H9 (cell line): Measurements from ENCODE around the gene CASP4. TPM values are rescaled to one million over a fixed set of nuclear protein-coding genes. Genes with fewer than 3 reads are reported as not detected.

Experiments used
- DNase-seq: peaks from one replicate; pipeline ENCODE4 v3.0.0-alpha.2; 2017
- H2AFZ ChIP-seq: one replicate; pipeline ENCODE4 v1.6.1; 2013; ENCODE audit warnings: mild to moderate bottlenecking, low read length, control low read depth, moderate library complexity
- H2AK5ac ChIP-seq: 2 replicates; pipeline ENCODE4 v1.6.1; 2013; ENCODE audit warnings: low read length, control low read depth, mixed read lengths; ENCODE audit not compliant: insufficient read length
- H2BK120ac ChIP-seq: one replicate; pipeline ENCODE4 v1.6.1; 2013; ENCODE audit warnings: low read depth, mild to moderate bottlenecking, low read length, control low read depth, inconsistent platforms; ENCODE audit not compliant: poor library complexity, severe bottlenecking
- H2BK12ac ChIP-seq: 2 replicates; pipeline ENCODE4 v1.6.1; 2013; ENCODE audit warnings: low read length, control low read depth, mixed read lengths, low read depth; ENCODE audit not compliant: insufficient read length
- H2BK15ac ChIP-seq: 2 replicates; pipeline ENCODE4 v1.6.1; 2013; ENCODE audit warnings: low read depth, low read length, control low read depth
- H2BK20ac ChIP-seq: one replicate; pipeline ENCODE4 v1.6.1; 2013; ENCODE audit warnings: low read depth, mild to moderate bottlenecking, low read length, control low read depth, inconsistent platforms; ENCODE audit not compliant: poor library complexity, severe bottlenecking
- H2BK5ac ChIP-seq: 2 replicates; pipeline ENCODE4 v1.6.1; 2013; ENCODE audit warnings: low read length, control low read depth, mixed read lengths; ENCODE audit not compliant: insufficient read length
- H3K14ac ChIP-seq: 2 replicates; pipeline ENCODE4 v1.6.1; 2013; ENCODE audit warnings: low read length, control low read depth; ENCODE audit not compliant: insufficient read depth
- H3K18ac ChIP-seq: 2 replicates; pipeline ENCODE4 v1.6.1; 2013; ENCODE audit warnings: low read depth, mild to moderate bottlenecking, mixed read lengths, low read length, control low read depth; ENCODE audit not compliant: insufficient read length
- H3K23ac ChIP-seq: 2 replicates; pipeline ENCODE4 v1.6.1; 2013; ENCODE audit warnings: low read length, control low read depth, mixed read lengths, low read depth; ENCODE audit not compliant: insufficient read length
- H3K23me2 ChIP-seq: 2 replicates; pipeline ENCODE4 v1.6.1; 2013; ENCODE audit warnings: low read depth, mild to moderate bottlenecking, mixed read lengths, low read length, control low read depth; ENCODE audit not compliant: insufficient read length, poor library complexity, severe bottlenecking
- H3K27ac ChIP-seq: 2 replicates; pipeline ENCODE4 v1.5.1; 2013; ENCODE audit warnings: low read length, control low read depth, mixed read lengths, low read depth; ENCODE audit not compliant: insufficient read length
- H3K27me3 ChIP-seq: 2 replicates; pipeline ENCODE4 v1.6.1; 2013; ENCODE audit warnings: low read length, control low read depth, inconsistent platforms; ENCODE audit not compliant: insufficient read depth
- H3K4ac ChIP-seq: 2 replicates; pipeline ENCODE4 v1.6.1; 2013; ENCODE audit warnings: low read depth, mild to moderate bottlenecking, control low read depth, inconsistent platforms, low read length, moderate library complexity
- H3K4me1 ChIP-seq: 2 replicates; pipeline ENCODE4 v1.6.1; 2013; ENCODE audit warnings: low read length, control low read depth, inconsistent platforms; ENCODE audit not compliant: insufficient read depth
- H3K4me2 ChIP-seq: 2 replicates; pipeline ENCODE4 v1.6.1; 2013; ENCODE audit warnings: low read length, control low read depth, mixed read lengths; ENCODE audit not compliant: insufficient read length, insufficient read depth
- H3K56ac ChIP-seq: 2 replicates; pipeline ENCODE4 v1.6.1; 2013; ENCODE audit warnings: low read depth, mild to moderate bottlenecking, mixed read lengths, low read length, control low read depth; ENCODE audit not compliant: insufficient read length
- H3K79me1 ChIP-seq: 2 replicates; pipeline ENCODE4 v1.6.1; 2013; ENCODE audit warnings: low read depth, mild to moderate bottlenecking, moderate library complexity, low read length, control low read depth, inconsistent platforms; ENCODE audit not compliant: insufficient read depth, poor library complexity, severe bottlenecking
- H3K79me2 ChIP-seq: 2 replicates; pipeline ENCODE4 v1.6.1; 2013; ENCODE audit warnings: low read length, control low read depth, inconsistent platforms; ENCODE audit not compliant: insufficient read depth
- H3K9ac ChIP-seq: 2 replicates; pipeline ENCODE4 v1.6.1; 2013; ENCODE audit warnings: low read length, control low read depth, mixed read lengths; ENCODE audit not compliant: insufficient read length; ENCODE audit errors: extremely low read depth
- H3K9me3 ChIP-seq: one replicate; pipeline ENCODE4 v1.6.1; 2013; ENCODE audit warnings: low read depth, low read length, inconsistent platforms; ENCODE audit not compliant: control insufficient read depth
- H3T11ph ChIP-seq: one replicate; pipeline ENCODE4 v1.6.1; 2013; ENCODE audit warnings: mild to moderate bottlenecking, low read length, control low read depth, inconsistent platforms
- H4K20me1 ChIP-seq: one replicate; pipeline ENCODE4 v1.6.1; 2013; ENCODE audit not compliant: control insufficient read depth, insufficient read length, insufficient read depth
- H4K5ac ChIP-seq: 2 replicates; pipeline ENCODE4 v1.6.1; 2013; ENCODE audit warnings: low read depth, mild to moderate bottlenecking, mixed read lengths, low read length, control low read depth; ENCODE audit not compliant: insufficient read length
- H4K8ac ChIP-seq: replicated peaks from 2 replicates; pipeline ENCODE4 v1.6.1; 2013; ENCODE audit warnings: low read length, control low read depth, mixed read lengths, low read depth; ENCODE audit not compliant: insufficient read length
- H4K91ac ChIP-seq: 2 replicates; pipeline ENCODE4 v1.6.1; 2013; ENCODE audit warnings: low read depth, mild to moderate bottlenecking, moderate library complexity, mixed read lengths, low read length, control low read depth; ENCODE audit not compliant: insufficient read length
- H3K27ac Mint-ChIP-seq, 3 experiments: 2 replicates in 2 of 3; 3 replicates in 1 of 3; pipeline ENCODE4 v1.8.0; 2020 to 2021; ENCODE audit warnings: mixed read lengths in 3 of 3, mild to moderate bottlenecking in 1 of 3, moderate library complexity in 1 of 3
- H3K27me3 Mint-ChIP-seq: 2 replicates; pipeline ENCODE4 v1.8.0; 2021; ENCODE audit warnings: low read depth, mild to moderate bottlenecking, moderate library complexity, mixed read lengths
- H3K36me3 Mint-ChIP-seq, 3 experiments: 2 replicates in 2 of 3; 3 replicates in 1 of 3; pipeline ENCODE4 v1.8.0; 2020 to 2021; ENCODE audit warnings: low read depth in 3 of 3, mixed read lengths in 3 of 3; ENCODE audit not compliant: insufficient read depth in 1 of 3
- H3K4me1 Mint-ChIP-seq, 2 experiments: 2 replicates each; pipeline ENCODE4 v1.8.0; 2020; ENCODE audit warnings: mixed read lengths in 2 of 2
- H3K4me3 Mint-ChIP-seq, 2 experiments: 2 replicates in 1 of 2; 3 replicates in 1 of 2; pipeline ENCODE4 v1.8.0; 2020 to 2021; ENCODE audit warnings: mild to moderate bottlenecking in 2 of 2, mixed read lengths in 2 of 2, moderate library complexity in 1 of 2
- H3K9me3 Mint-ChIP-seq, 2 experiments: 2 replicates in 1 of 2; 3 replicates in 1 of 2; pipeline ENCODE4 v1.8.0; 2020; ENCODE audit warnings: mild to moderate bottlenecking in 2 of 2, mixed read lengths in 2 of 2, moderate library complexity in 1 of 2
- WGBS: extraction: QIAGEN DNeasy Blood & Tissue Kit; methylation state at CpG from one replicate; pipeline ENCODE4 v1.1.7; 2013; ENCODE audit warnings: missing lambda C conversion rate, low lambda C conversion rate, mixed read lengths; ENCODE audit not compliant: insufficient read length; ENCODE audit errors: extremely low coverage; 5-methylcytosine and 5-hydroxymethylcytosine counted together
- total RNA-seq: library from RNA; stranded (reverse); gene quantifications from 2 replicates; pipeline ENCODE4 v1.2.1, GENCODE V29; 2021
- TF ChIP-seq, protein P1 (sequence below): fragments of 200-600 bp; sonication (generic); conservative IDR thresholded peaks from 3 replicates; pipeline ENCODE4 v1.8.0; 2021; ENCODE audit warnings: antibody characterized with exemption, mild to moderate bottlenecking

CASP4 gene
- total RNA-seq, 1 experiment from 2014 or later, result not detected

DNA sequence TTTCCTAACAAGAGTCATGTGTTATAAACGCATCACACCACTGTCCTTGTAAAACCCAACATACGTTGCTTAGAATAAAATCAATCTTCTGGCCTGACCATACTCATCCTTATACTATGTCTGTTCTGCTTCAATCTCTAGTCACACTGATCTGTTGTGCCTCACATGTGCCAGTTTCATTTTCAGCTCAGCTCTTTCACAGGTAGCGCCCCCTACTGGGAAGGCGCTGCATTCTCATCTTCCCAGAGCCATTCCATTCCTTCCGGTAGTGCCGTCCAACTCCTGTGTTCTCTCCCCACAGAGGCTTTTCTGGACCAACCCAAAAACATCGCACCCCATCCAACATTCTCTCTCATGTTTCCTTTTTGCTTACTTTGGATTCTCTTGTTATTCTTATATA lies 32.4 kb upstream of the CASP4 start:
- Histone ChIP-seq H3K14ac (no peak overlapping the region), H3K9ac (no peak overlapping the region)
- WGBS, result no CpG with 5 or more reads among the region's 7 CpGs

More for the DNA sequence above, 32.4 kb upstream of the CASP4 start:
- Histone ChIP-seq H4K20me1 (no peaks in the 10 kb centered on the region), H2BK20ac (no peak overlapping the region), H3K4me2 (no peak overlapping the region), H3K23ac (no peak overlapping the region), H4K8ac (no peak overlapping the region), H2BK120ac (no peak overlapping the region), H2AK5ac (no peak overlapping the region), H3K27ac (no peak overlapping the region), H3T11ph (no peak overlapping the region), H2BK5ac (no peak overlapping the region), H3K27me3 (no peaks in the 10 kb centered on the region), H3K79me2 (no peaks in the 10 kb centered on the region), H3K18ac (no peak overlapping the region), H3K56ac (no peak overlapping the region), H3K79me1 (no peaks in the 10 kb centered on the region), H3K9me3 (no peaks in the 10 kb centered on the region), H2AFZ (no peak overlapping the region), H4K91ac (no peak overlapping the region), H3K4ac (no peak overlapping the region), H2BK15ac (no peak overlapping the region), H2BK12ac (no peak overlapping the region), H4K5ac (no peak overlapping the region), H3K23me2 (no peaks in the 10 kb centered on the region), H3K4me1 (0 out of 2 replicates have a peak, but pooled peaks cover 2% of the 10 kb centered on the region)
- H3K27me3 Mint-ChIP-seq, result no peaks in the 10 kb centered on the region
- H3K9me3 Mint-ChIP-seq, result no peaks in the 10 kb centered on the region; a peak in 2 of 5 replicates
- peak; percentile 66 for DNase-seq
- H3K4me3 Mint-ChIP-seq, result no peak overlapping the region
- H3K36me3 Mint-ChIP-seq, result peaks cover 0 to 2% (median 0%) of the 10 kb centered on the region in 3 experiments; a peak in 3 of 7 replicates
- TF ChIP-seq, protein P1, sequence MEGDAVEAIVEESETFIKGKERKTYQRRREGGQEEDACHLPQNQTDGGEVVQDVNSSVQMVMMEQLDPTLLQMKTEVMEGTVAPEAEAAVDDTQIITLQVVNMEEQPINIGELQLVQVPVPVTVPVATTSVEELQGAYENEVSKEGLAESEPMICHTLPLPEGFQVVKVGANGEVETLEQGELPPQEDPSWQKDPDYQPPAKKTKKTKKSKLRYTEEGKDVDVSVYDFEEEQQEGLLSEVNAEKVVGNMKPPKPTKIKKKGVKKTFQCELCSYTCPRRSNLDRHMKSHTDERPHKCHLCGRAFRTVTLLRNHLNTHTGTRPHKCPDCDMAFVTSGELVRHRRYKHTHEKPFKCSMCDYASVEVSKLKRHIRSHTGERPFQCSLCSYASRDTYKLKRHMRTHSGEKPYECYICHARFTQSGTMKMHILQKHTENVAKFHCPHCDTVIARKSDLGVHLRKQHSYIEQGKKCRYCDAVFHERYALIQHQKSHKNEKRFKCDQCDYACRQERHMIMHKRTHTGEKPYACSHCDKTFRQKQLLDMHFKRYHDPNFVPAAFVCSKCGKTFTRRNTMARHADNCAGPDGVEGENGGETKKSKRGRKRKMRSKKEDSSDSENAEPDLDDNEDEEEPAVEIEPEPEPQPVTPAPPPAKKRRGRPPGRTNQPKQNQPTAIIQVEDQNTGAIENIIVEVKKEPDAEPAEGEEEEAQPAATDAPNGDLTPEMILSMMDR, result peak; percentile 90
- H3K27ac Mint-ChIP-seq, result no peak overlapping the region
- 0 out of 4 replicates have a peak, but pooled peaks cover 0 to 3% of the 10 kb centered on the region in 2 experiments for H3K4me1 Mint-ChIP-seq
